HepG2 (cell line): ENCODE results near the gene TEX22. TPM values are rescaled to one million over a fixed set of nuclear protein-coding genes. Genes with fewer than 3 reads are reported as not detected.

Source experiments
- ATAC-seq: fragments of 200-7000 bp; cut with Tn5 transposase; 3 replicates; pipeline ENCODE4 v1.9.1; 2020; ENCODE audit warnings: mild to moderate bottlenecking, moderate library complexity
- BruUV-seq: library from RNA; stranded (reverse); fragments of 400-500 nt; replicated peaks from 2 replicates; lab custom pipeline; 2021; lab: Mats Ljungman, UMichigan
- CTCF ChIA-PET: fragments of 300-600 bp; formaldehyde crosslinking; extraction: SDS; loops from one replicate; lab custom pipeline; 2021; ENCODE audit warnings: low total read pairs, inconsistent platforms, low intra/inter-chr PET ratio; lab: Yijun Ruan, JAX
- POLR2A ChIA-PET: fragments of 350-600 bp; sonication (Branson Sonifier 250); formaldehyde crosslinking; loops from one replicate; lab custom pipeline; 2020; ENCODE audit warnings: antibody characterized with exemption, inconsistent platforms; lab: Yijun Ruan, JAX
- DNase-seq: peaks from one replicate; pipeline ENCODE4 v3.0.0-alpha.2; 2015; ENCODE audit warnings: low spot score
- FAIRE-seq: peaks from 3 replicates; lab custom pipeline; 2011; peaks lifted over from hg19 to GRCh38; lab: Jason Lieb, UNC
- H2AFZ ChIP-seq: one replicate; pipeline ENCODE4 v1.6.1; 2011; ENCODE audit warnings: low read length, inconsistent platforms
- H3K27ac ChIP-seq: fragments of 300-600 bp; 3 replicates; pipeline ENCODE4 v1.8.0; 2011; ENCODE audit warnings: mixed run types, mild to moderate bottlenecking, mixed read lengths, low read length, inconsistent platforms; ENCODE audit not compliant: insufficient read depth; ENCODE audit errors: extremely low read length
- H3K27me3 ChIP-seq, 2 experiments: fragments of 200-600 bp in 1 of 2; 2 replicates in 1 of 2; 3 replicates in 1 of 2; pipeline versions ENCODE4 v1.6.0 to v1.8.0; 2011; ENCODE audit warnings: low read length in 2 of 2, mild to moderate bottlenecking in 2 of 2, moderate library complexity in 2 of 2, inconsistent platforms in 1 of 2; ENCODE audit not compliant: insufficient read depth in 2 of 2, control insufficient read depth in 1 of 2
- H3K36me3 ChIP-seq, 2 experiments: fragments of 200-600 bp in 1 of 2; replicated peaks in 1 of 2; 2 replicates in 1 of 2; 3 replicates in 1 of 2; pipeline versions ENCODE4 v1.5.1 to v1.8.0; 2011; ENCODE audit warnings: low read length in 2 of 2, inconsistent platforms in 1 of 2; ENCODE audit not compliant: insufficient read depth in 2 of 2, control insufficient read depth in 1 of 2
- H3K4me1 ChIP-seq: 2 replicates; pipeline ENCODE4 v1.5.1; 2012; ENCODE audit warnings: low read length, inconsistent platforms; ENCODE audit not compliant: insufficient read depth
- H3K4me2 ChIP-seq: 2 replicates; pipeline ENCODE4 v1.6.0; 2011; ENCODE audit warnings: low read depth, low read length, inconsistent platforms
- H3K4me3 ChIP-seq, 3 experiments: fragments of 200-600 bp in 1 of 3; sonication (generic), shearing (Covaris generic) in 1 of 3; replicated peaks in 1 of 3; 2 replicates each; pipeline ENCODE4 v1.5.1; 2011 to 2016; ENCODE audit warnings: low read length in 3 of 3, inconsistent platforms in 2 of 3, low read depth in 2 of 3, mild to moderate bottlenecking in 2 of 3, control low read depth in 1 of 3, mixed read lengths in 1 of 3; ENCODE audit not compliant: insufficient read depth in 1 of 3
- H3K79me2 ChIP-seq: one replicate; pipeline ENCODE4 v1.6.1; 2011; ENCODE audit warnings: low read length, inconsistent platforms; ENCODE audit not compliant: insufficient read depth
- H3K9ac ChIP-seq: 2 replicates; pipeline ENCODE4 v1.6.0; 2011; ENCODE audit warnings: mild to moderate bottlenecking, low read depth, low read length, inconsistent platforms; ENCODE audit not compliant: insufficient read depth
- H3K9me3 ChIP-seq: 2 replicates; pipeline ENCODE4 v1.5.1; 2012; ENCODE audit warnings: mild to moderate bottlenecking, low read length
- H4K20me1 ChIP-seq: 2 replicates; pipeline ENCODE4 v1.6.0; 2011; ENCODE audit warnings: inconsistent platforms, mild to moderate bottlenecking, low read length, moderate library complexity; ENCODE audit not compliant: insufficient read depth
- CBX5 ChIP-seq: sonication (generic); formaldehyde crosslinking; IDR thresholded peaks from 2 replicates; pipeline ENCODE4 v1.4.0; 2020; ENCODE audit warnings: missing genetic modification reagents, borderline replicate concordance
- FOXM1 ChIP-seq: sonication (generic); formaldehyde crosslinking; IDR thresholded peaks from 2 replicates; pipeline ENCODE4 v1.5.0; 2020; ENCODE audit warnings: missing genetic modification reagents
- JUND ChIP-seq: sonication (generic); formaldehyde crosslinking; IDR thresholded peaks from 2 replicates; pipeline ENCODE4 v1.8.0; 2022; ENCODE audit warnings: mild to moderate bottlenecking, missing genetic modification reagents
- MTF2 ChIP-seq: sonication (generic); formaldehyde crosslinking; IDR thresholded peaks from 2 replicates; pipeline ENCODE4 v1.5.0; 2020; ENCODE audit warnings: missing genetic modification reagents, borderline replicate concordance
- RELA ChIP-seq: sonication (generic); formaldehyde crosslinking; IDR thresholded peaks from 2 replicates; pipeline ENCODE4 v1.4.0; 2020; ENCODE audit warnings: missing genetic modification reagents
- TBP ChIP-seq: sonication (generic); formaldehyde crosslinking; IDR thresholded peaks from 2 replicates; pipeline ENCODE4 v1.5.0; 2020; ENCODE audit warnings: missing genetic modification reagents
- TFE3 ChIP-seq: IDR thresholded peaks from 2 replicates; pipeline ENCODE4 v1.6.1; 2016
- YEATS2 ChIP-seq: sonication (generic); formaldehyde crosslinking; IDR thresholded peaks from 2 replicates; pipeline ENCODE4 v1.4.0; 2020; ENCODE audit warnings: missing genetic modification reagents, borderline replicate concordance
- ZGPAT ChIP-seq: IDR thresholded peaks from 2 replicates; pipeline ENCODE4 v1.6.1; 2016; ENCODE audit warnings: mild to moderate bottlenecking
- ZNF430 ChIP-seq: sonication (generic); formaldehyde crosslinking; IDR thresholded peaks from 2 replicates; pipeline ENCODE4 v1.9.0; 2021; ENCODE audit warnings: mild to moderate bottlenecking, missing genetic modification reagents
- ZNF691 ChIP-seq: sonication (generic); formaldehyde crosslinking; IDR thresholded peaks from 2 replicates; pipeline ENCODE4 v1.4.0; 2020; ENCODE audit warnings: missing genetic modification reagents, low read depth, mild to moderate bottlenecking, borderline replicate concordance
- ZNF770 ChIP-seq: sonication (generic); formaldehyde crosslinking; IDR thresholded peaks from 2 replicates; pipeline ENCODE4 v1.5.0; 2020; ENCODE audit warnings: mild to moderate bottlenecking, missing genetic modification reagents
- WGBS: methylation state at CpG from one replicate; pipeline ENCODE4 v1.1.6; 2017; ENCODE audit warnings: low lambda C conversion rate; 5-methylcytosine and 5-hydroxymethylcytosine counted together
- in situ Hi-C: cut with HindIII; loops from 2 replicates; pipeline ENCODE4 v1.10.0; 2017; ENCODE audit warnings: low pct_unique_long_range_greater_than_20kb; ENCODE audit not compliant: extremely low pct_ligation_motif_present
- intact Hi-C: fragments of 100-400 bp; cut with micrococcal nuclease; formaldehyde crosslinking; loops from one replicate; pipeline ENCODE4 v1.10.0; 2022; ENCODE audit not compliant: unreplicated experiment
- polyA plus RNA-seq, 8 experiments: library from polyadenylated mRNA; depleted of rRNA in 3 of 8; stranded (reverse) in 7 of 8; unstranded in 1 of 8; fragments of >200 nt; fragmentation: Illumina TruSeq in 4 of 8; extraction: Trizol in 4 of 8; gene quantifications; 2 replicates each; pipeline versions ENCODE4 v1.2.1 to v1.2.3, GENCODE V29; 2011 to 2016; ENCODE audit warnings: low read depth in 4 of 8, missing spikeins in 1 of 8, mixed read lengths in 1 of 8; ENCODE audit not compliant: insufficient read depth in 1 of 8
- total RNA-seq, 5 experiments: library from RNA; depleted of rRNA; stranded (reverse); fragments of >200 nt; fragmentation: Illumina TruSeq; extraction: Trizol; gene quantifications; 2 replicates each; pipeline ENCODE4 v1.2.3, GENCODE V29; 2016; ENCODE audit warnings: low read depth in 1 of 5

The TEX22 gene
- total and polyA plus RNA-seq, 2 of the 13 experiments (the other 11 are each of a cell fraction or from before 2014, with no cell fraction given) = 0.07 to 0.27 TPM

- Histone ChIP-seq H3K27ac (no peak overlapping the region), H4K20me1 (0 out of 2 replicates have a peak, but pooled peaks cover 6% of the 10 kb centered on the region), H3K36me3 (peaks cover 3 to 16% of the 10 kb centered on the region in 2 experiments; a peak in 3 of 5 replicates), H3K9ac (no peak overlapping the region), H3K9me3 (no peaks in the 10 kb centered on the region), H3K27me3 (no peaks in the 10 kb centered on the region), H3K4me1 (peaks cover 20% of the 10 kb centered on the region), H3K4me2 (no peak overlapping the region), H2AFZ (no peak overlapping the region), H3K79me2 (peaks cover 29% of the 10 kb centered on the region), H3K4me3 (no peak overlapping the region)
- in situ Hi-C loops = no loop called here
- BruUV-seq = no TSS peak
- ATAC-seq (no peak), FAIRE-seq (no peak), DNase-seq (no peak)
- POLR2A ChIA-PET = no interaction called here
- CTCF ChIA-PET = no interaction called here
- intact Hi-C loops = no loop called here
- WGBS = 86% methylated on average over 9 of the region's 9 CpGs
- TF ChIP-seq MTF2 (CRISPR knock-in tag) (no peak), TFE3 (no peak), ZNF430 (CRISPR knock-in tag) (no peak), ZNF691 (CRISPR knock-in tag) (no peak), JUND (CRISPR knock-in tag) (no peak), ZGPAT (CRISPR knock-in tag) (no peak), CBX5 (no peak), FOXM1 (CRISPR knock-in tag) (no peak), YEATS2 (CRISPR knock-in tag) (no peak), RELA (CRISPR knock-in tag) (no peak), ZNF770 (CRISPR knock-in tag) (no peak), TBP (CRISPR knock-in tag) (no peak)
These were observed 32.2 kb downstream of the TEX22 start for GRCh38 chr14:105430565-105430964.
